Measurements from ENCODE around the gene SOD3. TPM values are rescaled to one million over a fixed set of nuclear protein-coding genes. Genes with fewer than 3 reads are reported as not detected.

SOD3 gene
- total and polyA plus RNA-seq, 4 donors: 2.6 to 8.1 (median 4.6) TPM

DNA sequence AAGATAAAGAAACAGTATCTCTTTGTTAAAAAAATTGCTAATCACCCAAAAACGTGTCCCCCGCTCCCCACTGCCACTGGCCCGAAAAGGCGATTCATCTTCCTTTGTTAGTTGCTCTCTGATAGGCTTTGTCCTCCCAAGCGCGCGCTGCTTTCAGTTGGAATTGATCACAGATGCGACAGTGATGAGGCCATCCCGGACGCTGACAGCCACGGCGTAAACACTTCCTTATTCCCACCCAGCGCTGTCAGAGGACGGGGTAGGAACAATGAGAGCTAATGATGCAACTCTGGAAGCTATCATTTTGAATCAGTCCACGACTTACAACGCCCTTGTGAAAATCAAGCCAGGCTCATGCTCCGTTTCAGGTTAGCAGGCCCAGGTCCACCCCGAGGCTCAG, 21.4 kb downstream of the SOD3 start:
- Histone ChIP-seq H3K4me1 (ENCODE audit: control insufficient read depth in 4 of 4, insufficient read depth in 4 of 4, low read length in 3 of 4) (no peaks in the 10 kb centered on the region), H3K9ac (ENCODE audit: low read depth in 1 of 2, low read length in 2 of 2) (no peak overlapping the region), H3K27me3 (ENCODE audit: control insufficient read depth in 4 of 4, insufficient read depth in 4 of 4, low read length in 3 of 4) (no peaks in the 10 kb centered on the region), H3K27ac (ENCODE audit: low read depth in 1 of 2, low read length in 2 of 2) (no peak overlapping the region), H3K4me3 (ENCODE audit: low read depth in 1 of 3, low read length in 3 of 3) (no peak overlapping the region), H3K36me3 (ENCODE audit: control insufficient read depth in 4 of 4, insufficient read depth in 3 of 4, low read depth in 1 of 4, low read length in 3 of 4) (peaks cover 1 to 15% (median 10%) of the 10 kb centered on the region in 4 donors), H3K9me3 (ENCODE audit: control insufficient read depth in 4 of 4, low read length in 3 of 4) (no peaks in the 10 kb centered on the region)
- 96% methylated on average over 18 of the region's 18 CpGs for WGBS
- TF ChIP-seq REST (IDR thresholded peaks at IDR 0.05): no peak
- TF ChIP-seq NR2F2 (IDR thresholded peaks at IDR 0.05): no peak
- no peak for TF ChIP-seq RAD21 (IDR thresholded peaks at IDR 0.05)
- TF ChIP-seq EGR1 (IDR thresholded peaks at IDR 0.05; ENCODE audit: low read depth in 2 of 2): no peak
- TF ChIP-seq ZBTB33 (IDR thresholded peaks at IDR 0.05): no peak
- TF ChIP-seq SP1 (IDR thresholded peaks at IDR 0.05): no peak
- no peak for TF ChIP-seq TAF1 (conservative IDR thresholded peaks at IDR 0.05)
- no peak for TF ChIP-seq JUND (IDR thresholded peaks at IDR 0.05)
- no peak for TF ChIP-seq RXRA (IDR thresholded peaks at IDR 0.05)
- TF ChIP-seq FOXA1 (IDR thresholded peaks at IDR 0.05): no peak
- no peak for TF ChIP-seq GABPA (IDR thresholded peaks at IDR 0.05 in 1 of 2, conservative IDR thresholded peaks at IDR 0.05 in 1 of 2)
- no peak for TF ChIP-seq MAX (IDR thresholded peaks at IDR 0.05)
- TF ChIP-seq CTCF (IDR thresholded peaks at IDR 0.05; ENCODE audit: low read depth, low read length, missing input control): no peak
- TF ChIP-seq YY1 (IDR thresholded peaks at IDR 0.05): no peak
- TF ChIP-seq FOXA2 (IDR thresholded peaks at IDR 0.05): no peak
- no peak for TF ChIP-seq HNF4A (conservative IDR thresholded peaks at IDR 0.05)
- TF ChIP-seq HNF4G (IDR thresholded peaks at IDR 0.05): no peak
- no peak for DNase-seq (ENCODE audit: low spot score)

GRCh38 chr4:24820541-24820940, 25.2 kb downstream of the SOD3 start:
- no peak overlapping the region for H3K27ac ChIP-seq (ENCODE audit: low read depth in 1 of 2, low read length in 2 of 2)
- TF ChIP-seq ZBTB33 (IDR thresholded peaks at IDR 0.05): no peak
- TF ChIP-seq TAF1 (conservative IDR thresholded peaks at IDR 0.05): no peak
- no peak overlapping the region for H3K4me3 ChIP-seq (ENCODE audit: low read depth in 1 of 3, low read length in 3 of 3)
- H3K9me3 ChIP-seq (ENCODE audit: control insufficient read depth in 4 of 4, low read length in 3 of 4): no peaks in the 10 kb centered on the region
- H3K27me3 ChIP-seq (ENCODE audit: control insufficient read depth in 4 of 4, insufficient read depth in 4 of 4, low read length in 3 of 4): no peaks in the 10 kb centered on the region
- peaks cover 3 to 15% (median 11%) of the 10 kb centered on the region in 4 donors for H3K36me3 ChIP-seq (ENCODE audit: control insufficient read depth in 4 of 4, insufficient read depth in 3 of 4, low read depth in 1 of 4, low read length in 3 of 4)
- no peak overlapping the region for H3K9ac ChIP-seq (ENCODE audit: low read depth in 1 of 2, low read length in 2 of 2)
- no peaks in the 10 kb centered on the region for H3K4me1 ChIP-seq (ENCODE audit: control insufficient read depth in 4 of 4, insufficient read depth in 4 of 4, low read length in 3 of 4)
- no peak for DNase-seq (ENCODE audit: low spot score)
